ENCODE data around the gene ZNF439.

- TF ChIP-seq CTCF (conservative IDR thresholded peaks at IDR 0.05 in 1 of 2, IDR thresholded peaks at IDR 0.05 in 1 of 2; ENCODE audit: low read depth in 1 of 2, low read length in 2 of 2) (no peak), EZH2 (IDR thresholded peaks at IDR 0.05; ENCODE audit: low read length, missing control alignments) (no peak)
Observed at GRCh38 chr19:11856596-11857250, 8.2 kb downstream of the ZNF439 start.
